NB4 (cell line): ENCODE results near the gene GINM1.

Experiments
- MYC ChIP-seq: IDR thresholded peaks from 2 replicates; pipeline ENCODE4 v1.6.1; 2011; ENCODE audit warnings: low read depth, low read length
- POLR2A ChIP-seq: IDR thresholded peaks from 2 replicates; pipeline ENCODE4 v1.6.1; 2011; ENCODE audit warnings: mild to moderate bottlenecking; ENCODE audit not compliant: insufficient read length; ENCODE audit errors: extremely low read depth
- TF ChIP-seq, protein P1 (sequence below): IDR thresholded peaks from one replicate; pipeline ENCODE4 v1.5.1; 2012; ENCODE audit warnings: low read depth, low read length
- TF ChIP-seq, protein P2 (sequence below): IDR thresholded peaks from 2 replicates; pipeline ENCODE4 v1.6.1; 2011; ENCODE audit warnings: low read depth, low read length

DNA sequence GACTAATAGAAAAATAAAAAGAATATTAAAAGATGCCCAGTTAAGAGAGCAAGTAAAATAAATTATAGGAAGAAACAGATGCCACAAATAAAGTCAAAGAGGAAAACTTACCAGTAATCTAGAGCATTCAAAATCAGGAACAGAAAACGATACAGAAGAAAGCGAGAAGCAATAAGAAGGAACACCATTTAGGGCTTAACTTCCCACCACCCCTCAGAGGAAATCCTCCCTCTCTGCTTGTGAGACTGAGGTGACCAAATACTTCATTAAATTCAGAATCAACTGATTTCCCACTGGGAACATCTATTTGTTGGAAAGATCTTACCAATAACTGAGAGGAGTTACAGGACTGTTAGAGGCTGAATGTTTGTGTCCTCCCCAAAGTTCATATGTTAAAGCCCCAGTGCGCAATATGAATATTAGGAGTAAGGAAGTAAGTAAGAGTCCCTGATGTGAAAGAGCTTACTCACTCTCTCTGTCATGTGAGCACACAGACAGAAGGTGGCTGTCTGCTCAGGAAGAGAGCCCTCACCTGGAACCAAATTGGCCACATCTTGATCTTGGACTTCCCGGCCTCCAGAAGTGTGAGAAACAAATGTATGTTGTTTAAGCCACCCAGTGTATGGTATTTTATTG is 62.8 kb downstream of the GINM1 start:
- TF ChIP-seq, protein P1, sequence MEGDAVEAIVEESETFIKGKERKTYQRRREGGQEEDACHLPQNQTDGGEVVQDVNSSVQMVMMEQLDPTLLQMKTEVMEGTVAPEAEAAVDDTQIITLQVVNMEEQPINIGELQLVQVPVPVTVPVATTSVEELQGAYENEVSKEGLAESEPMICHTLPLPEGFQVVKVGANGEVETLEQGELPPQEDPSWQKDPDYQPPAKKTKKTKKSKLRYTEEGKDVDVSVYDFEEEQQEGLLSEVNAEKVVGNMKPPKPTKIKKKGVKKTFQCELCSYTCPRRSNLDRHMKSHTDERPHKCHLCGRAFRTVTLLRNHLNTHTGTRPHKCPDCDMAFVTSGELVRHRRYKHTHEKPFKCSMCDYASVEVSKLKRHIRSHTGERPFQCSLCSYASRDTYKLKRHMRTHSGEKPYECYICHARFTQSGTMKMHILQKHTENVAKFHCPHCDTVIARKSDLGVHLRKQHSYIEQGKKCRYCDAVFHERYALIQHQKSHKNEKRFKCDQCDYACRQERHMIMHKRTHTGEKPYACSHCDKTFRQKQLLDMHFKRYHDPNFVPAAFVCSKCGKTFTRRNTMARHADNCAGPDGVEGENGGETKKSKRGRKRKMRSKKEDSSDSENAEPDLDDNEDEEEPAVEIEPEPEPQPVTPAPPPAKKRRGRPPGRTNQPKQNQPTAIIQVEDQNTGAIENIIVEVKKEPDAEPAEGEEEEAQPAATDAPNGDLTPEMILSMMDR: no peak
- TF ChIP-seq, protein P2, sequence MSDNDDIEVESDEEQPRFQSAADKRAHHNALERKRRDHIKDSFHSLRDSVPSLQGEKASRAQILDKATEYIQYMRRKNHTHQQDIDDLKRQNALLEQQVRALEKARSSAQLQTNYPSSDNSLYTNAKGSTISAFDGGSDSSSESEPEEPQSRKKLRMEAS: no peak
- TF ChIP-seq POLR2A (no peak), MYC (no peak)
